H9 (cell line): ENCODE results near the gene KIF18B. TPM values are rescaled to one million over a fixed set of nuclear protein-coding genes. Genes with fewer than 3 reads are reported as not detected.

Experiments used
- DNase-seq: peaks from one replicate; pipeline ENCODE4 v3.0.0-alpha.2; 2017
- H2AFZ ChIP-seq: one replicate; pipeline ENCODE4 v1.6.1; 2013; ENCODE audit warnings: mild to moderate bottlenecking, low read length, control low read depth, moderate library complexity
- H2AK5ac ChIP-seq: 2 replicates; pipeline ENCODE4 v1.6.1; 2013; ENCODE audit warnings: low read length, control low read depth, mixed read lengths; ENCODE audit not compliant: insufficient read length
- H2BK120ac ChIP-seq: one replicate; pipeline ENCODE4 v1.6.1; 2013; ENCODE audit warnings: low read depth, mild to moderate bottlenecking, low read length, control low read depth, inconsistent platforms; ENCODE audit not compliant: poor library complexity, severe bottlenecking
- H2BK12ac ChIP-seq: 2 replicates; pipeline ENCODE4 v1.6.1; 2013; ENCODE audit warnings: low read length, control low read depth, mixed read lengths, low read depth; ENCODE audit not compliant: insufficient read length
- H2BK15ac ChIP-seq: 2 replicates; pipeline ENCODE4 v1.6.1; 2013; ENCODE audit warnings: low read depth, low read length, control low read depth
- H2BK20ac ChIP-seq: one replicate; pipeline ENCODE4 v1.6.1; 2013; ENCODE audit warnings: low read depth, mild to moderate bottlenecking, low read length, control low read depth, inconsistent platforms; ENCODE audit not compliant: poor library complexity, severe bottlenecking
- H2BK5ac ChIP-seq: 2 replicates; pipeline ENCODE4 v1.6.1; 2013; ENCODE audit warnings: low read length, control low read depth, mixed read lengths; ENCODE audit not compliant: insufficient read length
- H3K14ac ChIP-seq: 2 replicates; pipeline ENCODE4 v1.6.1; 2013; ENCODE audit warnings: low read length, control low read depth; ENCODE audit not compliant: insufficient read depth
- H3K18ac ChIP-seq: 2 replicates; pipeline ENCODE4 v1.6.1; 2013; ENCODE audit warnings: low read depth, mild to moderate bottlenecking, mixed read lengths, low read length, control low read depth; ENCODE audit not compliant: insufficient read length
- H3K23ac ChIP-seq: 2 replicates; pipeline ENCODE4 v1.6.1; 2013; ENCODE audit warnings: low read length, control low read depth, mixed read lengths, low read depth; ENCODE audit not compliant: insufficient read length
- H3K23me2 ChIP-seq: 2 replicates; pipeline ENCODE4 v1.6.1; 2013; ENCODE audit warnings: low read depth, mild to moderate bottlenecking, mixed read lengths, low read length, control low read depth; ENCODE audit not compliant: insufficient read length, poor library complexity, severe bottlenecking
- H3K27ac ChIP-seq: 2 replicates; pipeline ENCODE4 v1.5.1; 2013; ENCODE audit warnings: low read length, control low read depth, mixed read lengths, low read depth; ENCODE audit not compliant: insufficient read length
- H3K27me3 ChIP-seq: 2 replicates; pipeline ENCODE4 v1.6.1; 2013; ENCODE audit warnings: low read length, control low read depth, inconsistent platforms; ENCODE audit not compliant: insufficient read depth
- H3K4ac ChIP-seq: 2 replicates; pipeline ENCODE4 v1.6.1; 2013; ENCODE audit warnings: low read depth, mild to moderate bottlenecking, control low read depth, inconsistent platforms, low read length, moderate library complexity
- H3K4me1 ChIP-seq: 2 replicates; pipeline ENCODE4 v1.6.1; 2013; ENCODE audit warnings: low read length, control low read depth, inconsistent platforms; ENCODE audit not compliant: insufficient read depth
- H3K4me2 ChIP-seq: 2 replicates; pipeline ENCODE4 v1.6.1; 2013; ENCODE audit warnings: low read length, control low read depth, mixed read lengths; ENCODE audit not compliant: insufficient read length, insufficient read depth
- H3K56ac ChIP-seq: 2 replicates; pipeline ENCODE4 v1.6.1; 2013; ENCODE audit warnings: low read depth, mild to moderate bottlenecking, mixed read lengths, low read length, control low read depth; ENCODE audit not compliant: insufficient read length
- H3K79me1 ChIP-seq: 2 replicates; pipeline ENCODE4 v1.6.1; 2013; ENCODE audit warnings: low read depth, mild to moderate bottlenecking, moderate library complexity, low read length, control low read depth, inconsistent platforms; ENCODE audit not compliant: insufficient read depth, poor library complexity, severe bottlenecking
- H3K79me2 ChIP-seq: 2 replicates; pipeline ENCODE4 v1.6.1; 2013; ENCODE audit warnings: low read length, control low read depth, inconsistent platforms; ENCODE audit not compliant: insufficient read depth
- H3K9ac ChIP-seq: 2 replicates; pipeline ENCODE4 v1.6.1; 2013; ENCODE audit warnings: low read length, control low read depth, mixed read lengths; ENCODE audit not compliant: insufficient read length; ENCODE audit errors: extremely low read depth
- H3K9me3 ChIP-seq: one replicate; pipeline ENCODE4 v1.6.1; 2013; ENCODE audit warnings: low read depth, low read length, inconsistent platforms; ENCODE audit not compliant: control insufficient read depth
- H3T11ph ChIP-seq: one replicate; pipeline ENCODE4 v1.6.1; 2013; ENCODE audit warnings: mild to moderate bottlenecking, low read length, control low read depth, inconsistent platforms
- H4K20me1 ChIP-seq: one replicate; pipeline ENCODE4 v1.6.1; 2013; ENCODE audit not compliant: control insufficient read depth, insufficient read length, insufficient read depth
- H4K5ac ChIP-seq: 2 replicates; pipeline ENCODE4 v1.6.1; 2013; ENCODE audit warnings: low read depth, mild to moderate bottlenecking, mixed read lengths, low read length, control low read depth; ENCODE audit not compliant: insufficient read length
- H4K8ac ChIP-seq: replicated peaks from 2 replicates; pipeline ENCODE4 v1.6.1; 2013; ENCODE audit warnings: low read length, control low read depth, mixed read lengths, low read depth; ENCODE audit not compliant: insufficient read length
- H4K91ac ChIP-seq: 2 replicates; pipeline ENCODE4 v1.6.1; 2013; ENCODE audit warnings: low read depth, mild to moderate bottlenecking, moderate library complexity, mixed read lengths, low read length, control low read depth; ENCODE audit not compliant: insufficient read length
- H3K27ac Mint-ChIP-seq, 3 experiments: 2 replicates in 2 of 3; 3 replicates in 1 of 3; pipeline ENCODE4 v1.8.0; 2020 to 2021; ENCODE audit warnings: mixed read lengths in 3 of 3, mild to moderate bottlenecking in 1 of 3, moderate library complexity in 1 of 3
- H3K27me3 Mint-ChIP-seq: 2 replicates; pipeline ENCODE4 v1.8.0; 2021; ENCODE audit warnings: low read depth, mild to moderate bottlenecking, moderate library complexity, mixed read lengths
- H3K36me3 Mint-ChIP-seq, 3 experiments: 2 replicates in 2 of 3; 3 replicates in 1 of 3; pipeline ENCODE4 v1.8.0; 2020 to 2021; ENCODE audit warnings: low read depth in 3 of 3, mixed read lengths in 3 of 3; ENCODE audit not compliant: insufficient read depth in 1 of 3
- H3K4me1 Mint-ChIP-seq, 2 experiments: 2 replicates each; pipeline ENCODE4 v1.8.0; 2020; ENCODE audit warnings: mixed read lengths in 2 of 2
- H3K4me3 Mint-ChIP-seq, 2 experiments: 2 replicates in 1 of 2; 3 replicates in 1 of 2; pipeline ENCODE4 v1.8.0; 2020 to 2021; ENCODE audit warnings: mild to moderate bottlenecking in 2 of 2, mixed read lengths in 2 of 2, moderate library complexity in 1 of 2
- H3K9me3 Mint-ChIP-seq, 2 experiments: 2 replicates in 1 of 2; 3 replicates in 1 of 2; pipeline ENCODE4 v1.8.0; 2020; ENCODE audit warnings: mild to moderate bottlenecking in 2 of 2, mixed read lengths in 2 of 2, moderate library complexity in 1 of 2
- WGBS: extraction: QIAGEN DNeasy Blood & Tissue Kit; methylation state at CpG from one replicate; pipeline ENCODE4 v1.1.7; 2013; ENCODE audit warnings: missing lambda C conversion rate, low lambda C conversion rate, mixed read lengths; ENCODE audit not compliant: insufficient read length; ENCODE audit errors: extremely low coverage; 5-methylcytosine and 5-hydroxymethylcytosine counted together
- total RNA-seq: library from RNA; stranded (reverse); gene quantifications from 2 replicates; pipeline ENCODE4 v1.2.1, GENCODE V29; 2021
- TF ChIP-seq, protein P1 (sequence below): fragments of 200-600 bp; sonication (generic); conservative IDR thresholded peaks from 3 replicates; pipeline ENCODE4 v1.8.0; 2021; ENCODE audit warnings: antibody characterized with exemption, mild to moderate bottlenecking

Gene KIF18B
- total RNA-seq, 1 experiment from 2014 or later: 51.8 TPM

DNA sequence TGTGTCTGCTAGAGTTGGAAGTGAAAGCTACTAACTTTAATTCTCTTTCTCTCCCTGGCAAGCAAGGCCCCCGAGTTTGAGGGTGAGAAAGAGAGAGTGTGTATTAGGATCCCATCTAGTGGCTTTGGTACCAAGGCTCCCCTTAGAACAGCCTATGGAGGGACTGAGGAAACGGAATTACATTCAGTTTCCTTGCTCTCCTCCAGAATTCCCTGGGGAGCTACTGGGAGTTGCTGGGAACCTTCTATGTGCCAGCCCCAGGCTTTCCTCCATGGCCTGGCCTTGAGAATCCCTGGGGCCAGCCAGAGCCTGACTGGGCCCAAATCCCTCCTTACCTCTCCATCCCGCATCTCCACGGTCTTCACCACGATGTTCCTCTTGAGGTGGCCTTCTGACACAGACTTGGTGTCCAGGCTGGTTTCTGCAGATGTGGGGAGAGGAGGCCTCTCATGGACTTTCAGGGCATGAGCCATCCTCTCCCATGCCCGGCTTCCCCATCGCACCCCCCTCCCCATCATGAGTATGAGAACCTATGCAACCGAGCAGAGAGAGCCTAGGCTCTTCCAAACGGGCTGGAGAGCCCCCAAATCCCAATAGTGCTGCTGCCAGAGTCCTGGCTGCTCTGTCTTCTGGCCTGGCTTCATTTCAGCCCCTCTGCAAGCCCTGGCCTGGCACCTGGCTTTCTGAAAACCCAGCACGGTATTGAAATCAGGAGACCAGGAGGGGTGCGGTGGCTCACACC lies 39.7 kb downstream of the KIF18B start:
- Histone ChIP-seq H3K9me3 (no peaks in the 10 kb centered on the region), H3K18ac (no peak overlapping the region), H3K4me2 (no peak overlapping the region), H2BK5ac (no peak overlapping the region), H3K79me2 (no peaks in the 10 kb centered on the region), H3K79me1 (no peaks in the 10 kb centered on the region), H4K8ac (no peak overlapping the region), H3K9ac (no peak overlapping the region), H2BK12ac (no peak overlapping the region), H3K27ac (no peak overlapping the region), H2AFZ (no peak overlapping the region), H4K5ac (no peak overlapping the region), H3K23me2 (peaks cover 6% of the 10 kb centered on the region), H2BK120ac (no peak overlapping the region), H2BK20ac (no peak overlapping the region), H3T11ph (no peak overlapping the region), H3K56ac (no peak overlapping the region), H3K27me3 (peaks cover 2% of the 10 kb centered on the region; the same call in 1 of the 2 replicates), H3K23ac (no peak overlapping the region), H3K14ac (no peak overlapping the region), H4K91ac (no peak overlapping the region), H3K4ac (no peak overlapping the region), H2BK15ac (no peak overlapping the region), H2AK5ac (no peak overlapping the region), H3K4me1 (peaks cover 2% of the 10 kb centered on the region; the same call in 1 of the 2 replicates), H4K20me1 (no peaks in the 10 kb centered on the region)
- no peak for DNase-seq
- no CpG with 5 or more reads among the region's 11 CpGs for WGBS
- Mint-ChIP-seq H3K27ac (no peak overlapping the region), H3K27me3 (peaks cover 34% of the 10 kb centered on the region), H3K4me1 (peaks cover 14 to 22% of the 10 kb centered on the region in 2 experiments), H3K4me3 (no peak overlapping the region), H3K9me3 (no peaks in the 10 kb centered on the region), H3K36me3 (no peaks in the 10 kb centered on the region)
- TF ChIP-seq, protein P1, sequence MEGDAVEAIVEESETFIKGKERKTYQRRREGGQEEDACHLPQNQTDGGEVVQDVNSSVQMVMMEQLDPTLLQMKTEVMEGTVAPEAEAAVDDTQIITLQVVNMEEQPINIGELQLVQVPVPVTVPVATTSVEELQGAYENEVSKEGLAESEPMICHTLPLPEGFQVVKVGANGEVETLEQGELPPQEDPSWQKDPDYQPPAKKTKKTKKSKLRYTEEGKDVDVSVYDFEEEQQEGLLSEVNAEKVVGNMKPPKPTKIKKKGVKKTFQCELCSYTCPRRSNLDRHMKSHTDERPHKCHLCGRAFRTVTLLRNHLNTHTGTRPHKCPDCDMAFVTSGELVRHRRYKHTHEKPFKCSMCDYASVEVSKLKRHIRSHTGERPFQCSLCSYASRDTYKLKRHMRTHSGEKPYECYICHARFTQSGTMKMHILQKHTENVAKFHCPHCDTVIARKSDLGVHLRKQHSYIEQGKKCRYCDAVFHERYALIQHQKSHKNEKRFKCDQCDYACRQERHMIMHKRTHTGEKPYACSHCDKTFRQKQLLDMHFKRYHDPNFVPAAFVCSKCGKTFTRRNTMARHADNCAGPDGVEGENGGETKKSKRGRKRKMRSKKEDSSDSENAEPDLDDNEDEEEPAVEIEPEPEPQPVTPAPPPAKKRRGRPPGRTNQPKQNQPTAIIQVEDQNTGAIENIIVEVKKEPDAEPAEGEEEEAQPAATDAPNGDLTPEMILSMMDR: no peak
